AG04450 (cell line): ENCODE measurements around the gene SECISBP2. TPM values are rescaled to one million over a fixed set of nuclear protein-coding genes. Genes with fewer than 3 reads are reported as not detected.

Source experiments
- CTCF ChIA-PET: fragments of 300-600, 350-600 bp; formaldehyde crosslinking; extraction: SDS; loops from one replicate; lab custom pipeline; 2022; ENCODE audit warnings: antibody characterized with exemption, inconsistent platforms; lab: Charles Lee
- POLR2A ChIA-PET: fragments of 350-600 bp; formaldehyde crosslinking; extraction: SDS; loops from one replicate; lab custom pipeline; 2021; ENCODE audit warnings: antibody characterized with exemption, inconsistent platforms; lab: Yijun Ruan, JAX
- DNase-seq: peaks from one replicate; pipeline ENCODE4 v3.0.0-alpha.2; 2011; ENCODE audit warnings: low read depth, low spot score
- H3K27ac ChIP-seq: one replicate; pipeline ENCODE4 v1.5.1; 2012; ENCODE audit warnings: low read depth, low read length, control low read depth
- H3K27me3 ChIP-seq: one replicate; pipeline ENCODE4 v1.6.0; 2012; ENCODE audit warnings: low read length; ENCODE audit not compliant: control insufficient read depth, insufficient read depth
- H3K4me3 ChIP-seq: 2 replicates; pipeline ENCODE4 v1.5.1; 2011; ENCODE audit warnings: mild to moderate bottlenecking, low read depth, low read length, control low read depth
- H3K9me3 ChIP-seq: 2 replicates; pipeline ENCODE4 v1.5.1; 2012; ENCODE audit warnings: low read length; ENCODE audit not compliant: control insufficient read depth, insufficient read depth
- CTCF ChIP-seq: IDR thresholded peaks from 2 replicates; pipeline ENCODE4 v1.5.1; 2011; ENCODE audit warnings: low read depth, low read length, control low read depth, inconsistent platforms
- polyA plus RNA-seq: library from polyadenylated mRNA; depleted of rRNA; stranded (reverse); fragments of >200 nt; gene quantifications from 2 replicates; pipeline ENCODE4 v1.2.3, GENCODE V29; 2011

The SECISBP2 gene
- polyA plus RNA-seq, 1 experiment: 26.3 TPM

- H3K27me3 ChIP-seq: no peaks in the 10 kb centered on the region
- no peak for DNase-seq
- no peak overlapping the region for H3K27ac ChIP-seq
- POLR2A ChIA-PET: interaction anchor here (0.7 kb wide), 1 partner anchor 58 kb away, joined by 3 read pairs; no protein-coding TSS in a partner anchor
- H3K4me3 ChIP-seq: no peak overlapping the region
- CTCF ChIA-PET: interaction anchor here (0.6 to 1.8 kb wide), 2 partner anchors 111 to 172 kb away, joined by 4 to 8 read pairs; no protein-coding TSS in a partner anchor
- no peak for TF ChIP-seq CTCF
- H3K9me3 ChIP-seq: no peaks in the 10 kb centered on the region
These were observed 58.5 kb downstream of the SECISBP2 start for GRCh38 chr9:89376741-89377351.

GRCh38 chr9:89377411-89377810 lies 59.1 kb downstream of the SECISBP2 start:
- POLR2A ChIA-PET: no interaction called here
- no peaks in the 10 kb centered on the region for H3K9me3 ChIP-seq
- no peak for DNase-seq
- no peaks in the 10 kb centered on the region for H3K27me3 ChIP-seq
- CTCF ChIA-PET: interaction anchor here (1.8 kb wide), 1 partner anchor 171 kb away, joined by 8 read pairs; no protein-coding TSS in a partner anchor
- no peak for TF ChIP-seq CTCF
- no peak overlapping the region for H3K4me3 ChIP-seq
- H3K27ac ChIP-seq: no peak overlapping the region

- Histone ChIP-seq H3K27ac (no peak overlapping the region), H3K4me3 (no peak overlapping the region), H3K9me3 (no peaks in the 10 kb centered on the region), H3K27me3 (no peaks in the 10 kb centered on the region)
- POLR2A ChIA-PET: no interaction called here
- no peak for DNase-seq
- CTCF ChIA-PET: no interaction called here
- TF ChIP-seq CTCF: no peak
These were observed 60.2 kb downstream of the SECISBP2 start for GRCh38 chr9:89378541-89378940.

- CTCF ChIA-PET: interaction anchor here (0.5 kb wide), 1 partner anchor 32 kb away, joined by 5 read pairs; no protein-coding TSS in a partner anchor
- no peak overlapping the region for H3K27ac ChIP-seq
- no peaks in the 10 kb centered on the region for H3K9me3 ChIP-seq
- POLR2A ChIA-PET: no interaction called here
- no peak overlapping the region for H3K4me3 ChIP-seq
- no peak for TF ChIP-seq CTCF
- DNase-seq: no peak
- no peaks in the 10 kb centered on the region for H3K27me3 ChIP-seq
These were observed 60.7 kb downstream of the SECISBP2 start for GRCh38 chr9:89379031-89379430.

- TF ChIP-seq CTCF: no peak
- Histone ChIP-seq H3K9me3 (no peaks in the 10 kb centered on the region), H3K27ac (peak overlapping the region; percentile 31), H3K27me3 (no peaks in the 10 kb centered on the region), H3K4me3 (no peak overlapping the region)
- ChIA-PET POLR2A (no interaction called here), CTCF (interaction anchor here (0.5 to 0.7 kb wide), 2 partner anchors 32 to 169 kb away, joined by 3 to 5 read pairs; no protein-coding TSS in a partner anchor)
- no peak for DNase-seq
These were observed 61.3 kb downstream of the SECISBP2 start for GRCh38 chr9:89379508-89380115.
